GM23248 (cell line): Measurements from ENCODE around the gene ADAMTS17. TPM values are rescaled to one million over a fixed set of nuclear protein-coding genes. Genes with fewer than 3 reads are reported as not detected.
A peak's percentile ranks its signal among the peaks of the same experiment; 100 is the strongest.

Source experiments
- DNase-seq: peaks from one replicate; pipeline ENCODE4 v3.0.0-alpha.2; 2015
- H2AFZ ChIP-seq: fragments of 200-600 bp; sonication (generic); 2 replicates; pipeline ENCODE4 v1.6.1; 2016; ENCODE audit warnings: antibody characterized with exemption
- H3F3A ChIP-seq: fragments of 200-600 bp; sonication (generic); 2 replicates; pipeline ENCODE4 v1.6.1; 2016; ENCODE audit warnings: mild to moderate bottlenecking, antibody characterized with exemption, mixed run types; ENCODE audit not compliant: insufficient read depth
- H3K27ac ChIP-seq: fragments of 200-600 bp; sonication (generic); 2 replicates; pipeline ENCODE4 v1.5.1; 2016; ENCODE audit warnings: mild to moderate bottlenecking
- H3K27me3 ChIP-seq: fragments of 200-600 bp; sonication (generic); replicated peaks from 2 replicates; pipeline ENCODE4 v1.6.1; 2016; ENCODE audit warnings: mild to moderate bottlenecking; ENCODE audit not compliant: insufficient read depth
- H3K36me3 ChIP-seq: fragments of 200-600 bp; sonication (generic); 2 replicates; pipeline ENCODE4 v1.6.1; 2016; ENCODE audit warnings: low read depth, mild to moderate bottlenecking
- H3K4me1 ChIP-seq: fragments of 200-600 bp; sonication (generic); 2 replicates; pipeline ENCODE4 v1.6.1; 2016; ENCODE audit warnings: mild to moderate bottlenecking; ENCODE audit not compliant: insufficient read depth
- H3K4me2 ChIP-seq: fragments of 200-600 bp; sonication (generic); one replicate; pipeline ENCODE4 v1.6.1; 2016; ENCODE audit warnings: mild to moderate bottlenecking; ENCODE audit not compliant: unreplicated experiment
- H3K4me3 ChIP-seq: fragments of 200-600 bp; sonication (generic); 2 replicates; pipeline ENCODE4 v1.5.1; 2016; ENCODE audit warnings: mild to moderate bottlenecking
- H3K79me2 ChIP-seq: fragments of 200-600 bp; sonication (generic); 2 replicates; pipeline ENCODE4 v1.6.1; 2016; ENCODE audit warnings: mild to moderate bottlenecking; ENCODE audit not compliant: insufficient read depth
- H3K9ac ChIP-seq: fragments of 200-600 bp; sonication (generic); 2 replicates; pipeline ENCODE4 v1.6.1; 2016; ENCODE audit warnings: mild to moderate bottlenecking
- H3K9me2 ChIP-seq: fragments of 200-600 bp; sonication (generic); 2 replicates; pipeline ENCODE4 v1.6.1; 2016; ENCODE audit warnings: mixed run types, mild to moderate bottlenecking, moderate library complexity; ENCODE audit not compliant: insufficient read depth
- H3K9me3 ChIP-seq: fragments of 200-600 bp; sonication (generic); one replicate; pipeline ENCODE4 v1.6.1; 2017; ENCODE audit warnings: low read depth
- H4K20me1 ChIP-seq: fragments of 200-600 bp; sonication (generic); 2 replicates; pipeline ENCODE4 v1.6.0; 2016; ENCODE audit not compliant: insufficient read depth
- EZH2 ChIP-seq: fragments of 200-600 bp; sonication (generic); IDR thresholded peaks from 2 replicates; pipeline ENCODE4 v1.6.1; 2018; ENCODE audit warnings: antibody characterized with exemption, mild to moderate bottlenecking; ENCODE audit not compliant: insufficient read depth, poor library complexity, severe bottlenecking
- EZH2phosphoT487 ChIP-seq: fragments of 200-600 bp; sonication (generic); IDR thresholded peaks from 2 replicates; pipeline ENCODE4 v1.6.1; 2018; ENCODE audit warnings: antibody characterized with exemption, moderate library complexity, mild to moderate bottlenecking, low read depth; ENCODE audit not compliant: insufficient read depth
- WGBS, 2 experiments: methylation state at CpG; one replicate each; pipeline ENCODE4 v1.1.6; 2015 to 2017; ENCODE audit warnings: low lambda C conversion rate in 2 of 2, low coverage in 1 of 2; ENCODE audit errors: missing lambda C conversion rate in 2 of 2; 5-methylcytosine and 5-hydroxymethylcytosine counted together
- in situ Hi-C: fragments of 300-500 bp; cut with MboI; formaldehyde crosslinking; loops from 2 replicates; pipeline ENCODE4 v1.15.0; 2020
- polyA plus RNA-seq: library from polyadenylated mRNA; unstranded; fragments of >200 nt; fragmentation: Nextera tagmentation; extraction: Ambion mirVana; gene quantifications from 2 replicates; pipeline ENCODE4 v1.2.1, GENCODE V29; 2016
- total RNA-seq: library from RNA; depleted of rRNA; stranded (reverse); fragments of >200 nt; shearing (Covaris generic); gene quantifications from 2 replicates; pipeline ENCODE4 v1.2.3, GENCODE V29; 2014

The ADAMTS17 gene
- total and polyA plus RNA-seq, 2 experiments from 2014 or later, result not detected

GRCh38 chr15:99961011-99961441 is 380.7 kb downstream of the ADAMTS17 start:
- no peak overlapping the region for H2AFZ ChIP-seq
- H3F3A ChIP-seq, result no peaks in the 10 kb centered on the region
- no peaks in the 10 kb centered on the region for H3K36me3 ChIP-seq
- no peaks in the 10 kb centered on the region for H3K9me3 ChIP-seq
- no peak overlapping the region for H3K4me3 ChIP-seq
- no peak overlapping the region for H3K9ac ChIP-seq
- H3K79me2 ChIP-seq, result no peaks in the 10 kb centered on the region
- H3K4me1 ChIP-seq, result no peaks in the 10 kb centered on the region
- no peaks in the 10 kb centered on the region for H4K20me1 ChIP-seq
- 14 to 16% methylated on average over 12 of the region's 12 CpGs for WGBS, 2 experiments
- no peak for TF ChIP-seq EZH2phosphoT487
- no peak for TF ChIP-seq EZH2
- H3K4me2 ChIP-seq, result no peak overlapping the region
- no peak overlapping the region for H3K27ac ChIP-seq
- no peaks in the 10 kb centered on the region for H3K9me2 ChIP-seq
- peak; percentile 5 for DNase-seq
- in situ Hi-C loops, result no loop called here
- H3K27me3 ChIP-seq, result no peaks in the 10 kb centered on the region

- Histone ChIP-seq H4K20me1 (no peaks in the 10 kb centered on the region), H3F3A (no peaks in the 10 kb centered on the region), H3K36me3 (no peaks in the 10 kb centered on the region), H2AFZ (no peak overlapping the region), H3K4me3 (no peak overlapping the region), H3K27me3 (no peaks in the 10 kb centered on the region), H3K9me3 (no peaks in the 10 kb centered on the region), H3K4me2 (no peak overlapping the region), H3K9me2 (no peaks in the 10 kb centered on the region), H3K79me2 (no peaks in the 10 kb centered on the region), H3K9ac (no peak overlapping the region), H3K4me1 (no peaks in the 10 kb centered on the region), H3K27ac (no peak overlapping the region)
- TF ChIP-seq EZH2, result no peak
- no peak for TF ChIP-seq EZH2phosphoT487
- in situ Hi-C loops, result no loop called here
- 19% methylated on average over 6 of the region's 6 CpGs for WGBS, 2 experiments
- no peak for DNase-seq
Measured at GRCh38 chr15:99959326-99959725, 382.4 kb downstream of the ADAMTS17 start.

GRCh38 chr15:99958426-99959097 is 383.2 kb downstream of the ADAMTS17 start:
- Histone ChIP-seq H3K4me1 (no peaks in the 10 kb centered on the region), H3K4me2 (no peak overlapping the region), H3F3A (no peaks in the 10 kb centered on the region), H3K27me3 (no peaks in the 10 kb centered on the region), H3K79me2 (no peaks in the 10 kb centered on the region), H3K9ac (no peak overlapping the region), H3K9me2 (no peaks in the 10 kb centered on the region), H3K36me3 (no peaks in the 10 kb centered on the region), H3K9me3 (no peaks in the 10 kb centered on the region), H4K20me1 (no peaks in the 10 kb centered on the region), H3K4me3 (no peak overlapping the region), H2AFZ (no peak overlapping the region), H3K27ac (no peak overlapping the region)
- 43 to 44% methylated on average over 7 of the region's 7 CpGs for WGBS, 2 experiments
- in situ Hi-C loops, result no loop called here
- TF ChIP-seq EZH2 (no peak), EZH2phosphoT487 (no peak)
- no peak for DNase-seq

- in situ Hi-C loops, result no loop called here
- 16 to 43% methylated on average over 2 of the region's 2 CpGs for WGBS, 2 experiments
- H3K9ac ChIP-seq, result no peak overlapping the region
Measured at GRCh38 chr15:99957642-99958013, 384.1 kb downstream of the ADAMTS17 start.

More at GRCh38 chr15:99957642-99958013, 384.1 kb downstream of the ADAMTS17 start:
- Histone ChIP-seq H3K36me3 (no peaks in the 10 kb centered on the region), H3K4me2 (no peak overlapping the region), H3K4me1 (no peaks in the 10 kb centered on the region), H3K4me3 (no peak overlapping the region), H3F3A (no peaks in the 10 kb centered on the region), H3K27ac (no peak overlapping the region), H4K20me1 (no peaks in the 10 kb centered on the region), H3K9me3 (no peaks in the 10 kb centered on the region), H3K9me2 (no peaks in the 10 kb centered on the region), H2AFZ (no peak overlapping the region), H3K27me3 (no peaks in the 10 kb centered on the region), H3K79me2 (no peaks in the 10 kb centered on the region)
- no peak for DNase-seq
- TF ChIP-seq EZH2phosphoT487 (no peak), EZH2 (no peak)
